Right lobe of liver (tissue), 4 donors: ENCODE results near the gene SYVN1.

Experiments used
- CTCF ChIP-seq, 4 donors: fragments of 200-600 bp in 3 of 4; fragments of 450-650 bp in 1 of 4; IDR thresholded peaks; one replicate each; pipeline versions ENCODE4 v1.5.1 to v1.8.0; 2016 to 2022; ENCODE audit warnings: antibody characterized with exemption in 4 of 4, mild to moderate bottlenecking in 2 of 4
- POLR2A ChIP-seq: fragments of 450-650 bp; IDR thresholded peaks from one replicate; pipeline ENCODE4 v1.6.1; 2017; ENCODE audit warnings: antibody characterized with exemption, mild to moderate bottlenecking
- donor health status: DM: no; HTN: no; CAD: no.
- donor health status: DM: no; HTN: no; CAD: no.
- donor health status: DM: no; HTN: yes; CAD: no.

GRCh38 chr11:65125197-65126056 lies 8.9 kb downstream of the SYVN1 start:
- TF ChIP-seq CTCF (IDR thresholded peaks at IDR 0.05) (no peak), POLR2A (no peak)
